GM12872 (cell line): ENCODE data around the gene PSMD10.

Source experiments
- CTCF ChIP-seq: IDR thresholded peaks from 3 replicates; pipeline ENCODE4 v1.5.1; 2011; ENCODE audit warnings: low read depth, mild to moderate bottlenecking, low read length, moderate library complexity; ENCODE audit not compliant: insufficient read depth

The PSMD10 gene

GRCh38 chrX:108097380-108097779 lies 6.0 kb upstream of the PSMD10 start:
- no peak for TF ChIP-seq CTCF

GRCh38 chrX:108091878-108092291 lies 543 bp upstream of the PSMD10 start:
- no peak for TF ChIP-seq CTCF

GRCh38 chrX:108090491-108091263 lies 665 bp downstream of the PSMD10 start:
- TF ChIP-seq CTCF, result no peak

- no peak for TF ChIP-seq CTCF
Observed at GRCh38 chrX:108088511-108088910, 2.8 kb downstream of the PSMD10 start.

GRCh38 chrX:108087792-108088191 lies 3.5 kb downstream of the PSMD10 start:
- TF ChIP-seq CTCF, result no peak

- TF ChIP-seq CTCF, result no peak
Observed at GRCh38 chrX:108081110-108081509, 10.2 kb downstream of the PSMD10 start.

GRCh38 chrX:108072746-108073145 lies 18.6 kb downstream of the PSMD10 start:
- no peak for TF ChIP-seq CTCF
